GM21717 (cell line): Measurements from ENCODE around the gene CD3G.
"Not testable (repeated sequence)": the region's sequence is repeated elsewhere in the genome, so short reads cannot be mapped to it uniquely, and the experiment has no call there.

Experiments used
- ATAC-seq: cut with Tn5 transposase; IDR thresholded peaks from one replicate; pipeline ENCODE4 v1.9.1; 2021; ENCODE audit warnings: mild to moderate bottlenecking, moderate library complexity; ENCODE audit not compliant: unreplicated experiment

The CD3G gene

GRCh38 chr11:118374729-118375128, 30.6 kb downstream of the CD3G start:
- no peak for ATAC-seq

DNA sequence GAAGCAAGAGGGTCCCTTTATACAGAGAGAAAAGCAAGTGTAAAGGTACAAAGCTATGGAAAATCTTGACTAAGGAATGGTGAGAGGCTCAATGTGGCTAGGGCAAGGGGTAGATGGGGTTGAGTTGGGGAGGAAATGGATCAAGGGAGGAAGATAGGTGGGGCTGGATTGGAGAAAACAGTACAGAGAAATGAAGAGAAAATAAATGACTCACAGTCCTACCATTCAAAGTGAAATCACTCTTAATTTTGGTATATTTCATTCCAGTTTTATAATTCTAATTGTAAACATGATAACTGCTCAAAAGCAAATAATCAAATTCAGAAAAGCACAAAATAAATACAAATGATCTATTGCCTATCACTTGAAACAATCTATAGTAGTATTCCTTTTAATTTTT, 31.8 kb downstream of the CD3G start:
- ATAC-seq, result no peak

DNA sequence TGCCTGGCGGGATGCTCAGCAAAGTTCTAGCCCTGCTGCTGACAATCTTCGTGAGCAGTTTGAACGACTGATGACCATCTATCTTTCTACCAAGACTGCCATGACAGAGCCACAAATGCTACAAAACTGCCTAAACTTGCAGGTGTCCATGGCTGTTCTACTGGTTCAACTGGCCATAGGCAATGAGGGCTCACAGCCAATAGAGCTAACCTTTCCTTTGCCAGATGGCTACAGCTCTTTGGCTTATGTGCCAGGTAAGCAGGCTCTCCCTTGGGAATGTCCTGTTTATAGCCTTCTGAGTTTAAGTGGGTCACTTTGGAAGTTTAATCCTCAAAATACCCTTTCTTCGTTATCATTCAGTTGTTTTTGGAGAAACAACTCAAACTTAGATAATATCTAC, 35.4 kb downstream of the CD3G start:
- no peak for ATAC-seq

DNA sequence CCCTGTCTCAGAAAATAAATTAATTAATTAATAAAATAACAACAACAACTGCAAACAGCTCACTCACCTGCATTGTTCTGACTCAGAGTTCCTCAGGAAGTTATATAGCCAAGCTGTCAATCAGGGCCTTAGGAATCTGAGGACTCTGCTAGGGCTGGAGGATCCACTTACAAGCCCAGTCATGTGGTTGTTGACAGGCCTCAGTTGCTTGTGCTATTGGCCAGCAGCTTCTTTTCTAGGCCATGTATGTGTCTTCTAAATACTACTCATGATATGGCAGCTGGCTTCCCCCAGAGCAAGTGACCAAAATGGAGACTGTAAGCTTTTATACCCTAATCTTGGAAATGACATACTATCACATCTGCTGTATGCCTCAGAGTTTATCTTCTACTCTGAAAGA, 36.4 kb downstream of the CD3G start:
- no peak for ATAC-seq

DNA sequence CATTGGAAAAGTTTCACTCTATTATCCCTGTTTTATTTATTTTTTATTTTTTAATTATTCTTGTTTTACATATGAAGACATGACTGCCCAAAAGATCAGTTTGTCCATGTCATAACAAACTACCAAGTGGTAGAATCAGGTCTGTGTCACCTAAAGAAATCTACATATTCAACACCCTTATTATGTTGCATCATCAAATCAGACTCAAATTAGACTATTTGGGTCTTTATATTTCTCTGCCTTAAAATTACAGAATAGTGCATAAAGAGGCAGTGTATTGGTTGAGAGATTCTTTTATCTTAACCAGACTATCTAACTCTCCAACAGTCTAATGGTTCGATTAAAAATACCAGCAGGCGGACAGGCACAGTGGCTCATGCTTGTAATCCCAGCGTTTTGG, 38.8 kb downstream of the CD3G start:
- ATAC-seq, result no peak

DNA sequence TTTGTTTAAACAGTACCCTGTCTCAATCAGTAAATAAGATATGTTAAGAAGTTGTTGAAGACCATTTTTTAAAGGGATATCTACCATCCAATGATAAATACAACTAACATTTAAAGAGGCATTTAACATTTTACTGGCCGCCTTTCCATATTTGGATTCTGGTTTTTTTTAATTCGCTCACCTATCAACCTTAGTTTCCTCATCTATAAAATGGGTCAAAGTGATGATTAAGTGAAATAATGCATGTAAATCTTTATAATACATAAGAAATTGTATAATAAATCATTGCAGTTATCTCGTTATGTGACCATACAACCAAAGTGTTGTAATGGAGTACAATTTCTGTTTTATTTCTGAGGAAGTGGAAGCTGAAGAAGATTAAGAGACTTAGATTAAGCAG, 39.5 kb downstream of the CD3G start:
- no peak for ATAC-seq

DNA sequence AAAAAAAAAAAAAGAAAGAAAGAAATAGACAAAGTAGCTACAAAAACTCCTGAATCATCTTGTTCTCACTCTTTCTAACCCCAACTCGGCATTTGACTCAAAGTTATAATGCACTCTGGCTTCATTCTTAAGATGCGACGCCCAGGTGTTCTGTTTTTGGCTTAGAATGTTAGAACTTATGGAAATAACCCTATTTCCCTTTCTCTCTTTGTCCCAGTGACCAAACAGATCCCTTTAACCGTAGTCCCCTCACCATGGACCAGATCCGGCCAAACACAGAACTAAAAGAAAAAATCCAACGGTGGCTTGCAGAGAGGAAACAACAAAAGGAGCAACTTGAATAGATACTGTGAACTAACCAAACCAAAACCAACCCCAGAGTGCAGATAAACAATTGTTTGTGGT, 52.0 kb downstream of the CD3G start:
- no peak for ATAC-seq

DNA sequence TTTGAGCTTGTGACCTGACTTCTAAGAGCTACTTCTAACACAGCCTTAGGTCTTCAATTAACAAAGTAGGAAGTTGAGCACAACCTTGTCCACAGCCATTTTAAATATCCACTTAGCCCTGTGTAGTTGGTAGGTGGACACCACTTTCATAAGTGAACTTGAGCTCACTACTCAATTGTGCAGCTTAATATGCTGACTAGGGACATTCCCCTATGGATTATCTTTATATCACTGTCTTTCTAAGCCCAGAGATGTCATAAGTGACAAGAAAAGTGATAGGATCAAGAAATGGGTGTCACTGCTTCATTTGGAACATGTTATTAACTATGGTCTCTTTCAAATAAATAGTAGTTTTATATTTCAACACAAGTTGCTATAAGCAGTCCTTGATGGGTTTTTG, 53.3 kb downstream of the CD3G start:
- no peak for ATAC-seq

DNA sequence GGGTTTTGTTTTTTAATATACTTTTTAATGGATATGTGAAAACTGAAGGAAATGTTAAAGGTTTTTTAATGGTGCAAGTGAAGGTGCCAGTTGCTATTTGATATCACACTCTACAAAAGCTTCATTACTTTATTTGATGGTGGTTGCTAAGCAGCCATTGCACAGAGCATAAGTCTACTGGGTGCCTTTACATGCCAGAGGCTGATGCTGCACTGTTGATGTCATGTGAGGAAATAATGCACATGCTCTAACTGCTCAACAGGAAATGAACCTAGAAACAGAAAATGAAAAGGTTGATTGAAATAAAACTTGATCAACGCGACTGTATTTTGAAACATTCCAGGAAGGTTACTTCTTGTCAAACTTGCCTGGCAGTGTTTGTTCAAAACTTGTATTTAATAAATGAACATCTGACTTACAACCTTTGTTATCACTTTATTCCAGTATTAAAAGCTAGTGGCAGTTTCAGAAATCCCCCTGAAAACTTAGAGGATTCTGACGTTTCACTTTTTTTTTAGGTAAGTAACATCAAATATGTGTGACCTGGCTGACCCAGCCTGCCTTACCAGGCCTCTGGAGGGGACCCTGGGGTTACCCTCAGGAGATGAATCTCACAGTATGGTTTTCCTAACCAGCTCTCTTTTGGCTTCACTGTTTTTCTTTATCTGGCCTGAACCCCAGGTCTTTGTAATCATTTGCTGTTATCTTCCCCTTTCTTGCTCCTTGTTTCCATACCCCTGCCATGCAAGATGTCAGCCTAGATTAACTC, 54.8 kb downstream of the CD3G start:
- no peak for ATAC-seq

DNA sequence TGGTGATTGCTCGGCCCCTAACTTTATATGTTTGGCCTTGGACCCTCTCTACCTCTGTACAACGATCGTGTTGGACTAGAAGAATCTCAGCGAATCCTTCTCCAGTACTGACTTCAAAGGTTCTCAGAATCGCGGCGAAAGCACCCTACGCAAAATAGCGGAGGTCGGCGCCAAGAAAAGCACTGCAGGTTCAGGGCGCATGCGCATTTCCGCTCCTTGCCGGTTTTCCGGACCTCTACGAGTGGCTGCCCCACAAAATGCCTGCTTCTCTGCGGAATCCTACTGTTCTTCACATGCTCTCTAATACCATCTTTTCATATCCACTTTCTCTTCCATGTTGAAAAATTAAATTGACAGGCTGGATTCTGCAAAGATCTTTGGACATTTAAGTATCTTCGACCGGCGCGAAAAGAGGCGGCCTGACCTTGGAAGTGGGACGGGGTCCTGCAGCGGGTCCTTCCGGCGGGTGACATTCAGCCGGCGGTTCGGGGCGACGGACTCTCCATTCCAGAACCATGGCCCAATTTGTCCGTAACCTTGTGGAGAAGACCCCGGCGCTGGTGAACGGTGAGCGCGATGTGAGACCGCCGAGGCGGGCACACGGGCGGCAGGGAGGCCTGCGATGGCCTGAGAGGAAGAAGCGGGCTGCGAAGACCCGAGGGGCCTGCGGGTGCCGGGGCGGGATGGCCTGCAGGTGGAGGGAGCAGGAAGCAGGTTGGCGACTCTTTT, 57.2 kb downstream of the CD3G start, which contains the start of gene ATP5MG:
TSS of gene ATP5MG (plus strand) at position 456 of the 729 bp plus-strand sequence. CDS start at position 516, 60 bp downstream.
- ATAC-seq, result peak; percentile 57

GRCh38 chr11:118401880-118402590, 57.9 kb downstream of the CD3G start:
- no peak for ATAC-seq

- not testable (repeated sequence) for ATAC-seq
These were observed 58.5 kb downstream of the CD3G start for GRCh38 chr11:118402594-118402993.
